A549 treated with GW870086 at 1 μM for 4 hours (cell line): Measurements from ENCODE around the gene KBTBD4. TPM values are rescaled to one million over a fixed set of nuclear protein-coding genes. Genes with fewer than 3 reads are reported as not detected.

ENCODE experiments used
- total RNA-seq: library from RNA; stranded (reverse); fragments of 200-300 nt; extraction: Qiagen RNA extraction; gene quantifications from 5 replicates; pipeline ENCODE4 v1.2.3, GENCODE V29; 2022; ENCODE audit warnings: low read depth

The KBTBD4 gene
- total RNA-seq: 17.4 to 19.9 TPM (median 18.5 TPM) in 5 replicates

GRCh38 chr11:47578524-47579494 lies at the start of gene KBTBD4, which contains the start of gene NDUFS3:
Gene KBTBD4, minus strand, starts transcription at chr11:47578970. Its CDS starts 19 bp downstream, at chr11:47578951.
Gene NDUFS3, plus strand, starts transcription at chr11:47579074. Its CDS starts 18 bp downstream, at chr11:47579092.

GRCh38 chr11:47593934-47594855 lies 15.4 kb upstream of the KBTBD4 start, which contains the start of gene C1QTNF4:
Gene C1QTNF4, minus strand, starts transcription at chr11:47594411. Its CDS starts 3,601 bp downstream, at chr11:47590810.

GRCh38 chr11:47586098-47586855 lies 7.5 kb upstream of the KBTBD4 start, which contains the start of gene FAM180B:
Gene FAM180B, plus strand, starts transcription at chr11:47586678. Its CDS starts 91 bp downstream, at chr11:47586769.

GRCh38 chr11:47565340-47566148 lies 13.2 kb downstream of the KBTBD4 start, which contains the start of gene PTPMT1:
Gene PTPMT1, plus strand, starts transcription at chr11:47565599. Its CDS starts 24 bp downstream, at chr11:47565623.

GRCh38 chr11:47552566-47553405 lies 26.0 kb downstream of the KBTBD4 start, which contains the start of gene CELF1:
Gene CELF1, minus strand, starts transcription at chr11:47553132. Its CDS starts 53,609 bp downstream, at chr11:47499523.

Other genes starting within 250 kb of the KBTBD4 start
- 0.02 to 0.10 TPM (median 0.06 TPM) in 5 replicates for gene MYBPC3, start 226.3 kb downstream of the KBTBD4 start, total RNA-seq
- gene SPI1, start 200.4 kb downstream of the KBTBD4 start, total RNA-seq: 0.15 TPM in 1 of 5 replicates, not detected in the others
- gene SLC39A13, start 170.4 kb downstream of the KBTBD4 start, total RNA-seq: 49.5 to 58.9 TPM (median 53.1 TPM) in 5 replicates
- 180 to 224 TPM (median 193 TPM) in 5 replicates for gene PSMC3, start 152.5 kb downstream of the KBTBD4 start, total RNA-seq
- 0.07 to 0.10 TPM in 2 of 5 replicates, not detected in the others for gene RAPSN, start 129.8 kb downstream of the KBTBD4 start, total RNA-seq
- 41.4 to 50.5 TPM (median 49.2 TPM) in 5 replicates for gene CELF1, start 25.8 kb downstream of the KBTBD4 start, total RNA-seq
- 63.3 to 79.2 TPM (median 76.2 TPM) in 5 replicates for gene PTPMT1, start 13.4 kb downstream of the KBTBD4 start, total RNA-seq
- gene NDUFS3, start 104 bp upstream of the KBTBD4 start, total RNA-seq: 111 to 148 TPM (median 135 TPM) in 5 replicates
- gene FAM180B, start 7.7 kb upstream of the KBTBD4 start, total RNA-seq: not detected in 5 replicates
- 0.07 to 0.09 TPM in 2 of 5 replicates, not detected in the others for gene C1QTNF4, start 15.4 kb upstream of the KBTBD4 start, total RNA-seq
- gene MTCH2, start 63.6 kb upstream of the KBTBD4 start, total RNA-seq: 114 to 158 TPM (median 142 TPM) in 5 replicates
- gene AGBL2, start 136.4 kb upstream of the KBTBD4 start, total RNA-seq: 0.86 to 2.0 TPM (median 1.00 TPM) in 5 replicates
- gene FNBP4, start 188.4 kb upstream of the KBTBD4 start, total RNA-seq: 45.4 to 59.0 TPM (median 52.3 TPM) in 5 replicates